GM06990 (cell line): ENCODE measurements around the gene RHOBTB3.

Experiments used
- DNase-seq: peaks from one replicate; pipeline ENCODE4 v3.0.0-alpha.2; 2011; ENCODE audit not compliant: insufficient read length; ENCODE audit errors: extremely low read depth
- H3K27me3 ChIP-seq: replicated peaks from 2 replicates; pipeline ENCODE4 v1.6.0; 2011; ENCODE audit warnings: low read length; ENCODE audit not compliant: control insufficient read depth, insufficient read depth
- H3K36me3 ChIP-seq: 2 replicates; pipeline ENCODE4 v1.5.1; 2011; ENCODE audit warnings: low read length; ENCODE audit not compliant: control insufficient read depth, insufficient read depth
- H3K4me3 ChIP-seq: replicated peaks from 2 replicates; pipeline ENCODE4 v1.5.1; 2011; ENCODE audit warnings: low read depth, mild to moderate bottlenecking, control low read depth, low read length
- CTCF ChIP-seq: IDR thresholded peaks from 2 replicates; pipeline ENCODE4 v1.5.1; 2011; ENCODE audit warnings: low read length, control low read depth, mild to moderate bottlenecking, inconsistent platforms; ENCODE audit not compliant: insufficient read depth, poor library complexity, severe bottlenecking

Gene RHOBTB3

GRCh38 chr5:95725937-95726810 lies 5.0 kb upstream of the RHOBTB3 start:
- H3K4me3 ChIP-seq: peak overlapping the region; percentile 23; the same call in 1 of the 2 replicates

GRCh38 chr5:95726811-95727763 lies 4.0 kb upstream of the RHOBTB3 start:
- H3K36me3 ChIP-seq: no peaks in the 10 kb centered on the region
- H3K27me3 ChIP-seq: no peaks in the 10 kb centered on the region
- no peak for TF ChIP-seq CTCF
- peak overlapping the region; percentile 23; the same call in 1 of the 2 replicates for H3K4me3 ChIP-seq
- no peak for DNase-seq

More at GRCh38 chr5:95725937-95726810, 5.0 kb upstream of the RHOBTB3 start:
- no peak for DNase-seq
- TF ChIP-seq CTCF: no peak
- Histone ChIP-seq H3K36me3 (no peaks in the 10 kb centered on the region), H3K27me3 (no peaks in the 10 kb centered on the region)

DNA sequence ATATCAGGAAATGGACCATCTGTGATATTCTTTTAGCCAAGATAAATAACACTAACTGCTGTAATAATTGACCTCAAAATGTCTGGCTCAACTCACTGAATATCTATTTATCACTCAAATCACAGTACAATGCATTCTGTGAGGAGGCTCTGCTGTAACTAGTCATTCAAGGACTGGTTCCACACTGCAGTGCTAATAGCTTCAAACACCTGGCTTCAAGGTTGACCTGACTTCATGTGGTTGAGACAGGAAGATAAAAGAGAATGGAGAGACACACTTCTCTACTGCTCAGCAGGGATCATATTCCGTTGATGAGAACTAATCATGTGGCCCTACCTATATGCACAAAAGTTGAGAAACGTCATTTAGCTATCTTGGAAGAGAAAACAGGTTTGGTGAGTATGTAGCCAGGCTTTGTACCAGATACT lies 3.4 kb upstream of the RHOBTB3 start:
- DNase-seq: peak; percentile 37
- Histone ChIP-seq H3K36me3 (no peaks in the 10 kb centered on the region), H3K27me3 (no peaks in the 10 kb centered on the region), H3K4me3 (no peak overlapping the region)
- TF ChIP-seq CTCF: no peak

GRCh38 chr5:95728494-95729114 lies 2.5 kb upstream of the RHOBTB3 start:
- Histone ChIP-seq H3K36me3 (no peaks in the 10 kb centered on the region), H3K4me3 (no peak overlapping the region), H3K27me3 (no peaks in the 10 kb centered on the region)
- no peak for TF ChIP-seq CTCF
- DNase-seq: no peak

GRCh38 chr5:95729115-95730010 lies 1.8 kb upstream of the RHOBTB3 start:
- no peak for TF ChIP-seq CTCF
- H3K4me3 ChIP-seq: no peak overlapping the region

More at GRCh38 chr5:95729115-95730010, 1.8 kb upstream of the RHOBTB3 start:
- Histone ChIP-seq H3K36me3 (no peaks in the 10 kb centered on the region), H3K27me3 (no peaks in the 10 kb centered on the region)
- no peak for DNase-seq
